Hepatocyte (in vitro differentiated cells): ENCODE measurements around the gene TYSND1. TPM values are rescaled to one million over a fixed set of nuclear protein-coding genes. Genes with fewer than 3 reads are reported as not detected.
"Not testable (repeated sequence)": the region's sequence is repeated elsewhere in the genome, so short reads cannot be mapped to it uniquely, and the experiment has no call there.

Source experiments
- DNase-seq: peaks from one replicate; pipeline ENCODE4 v3.0.0-alpha.2; 2016; ENCODE audit warnings: low spot score
- H2AFZ ChIP-seq: fragments of 200-600 bp; sonication (generic); 2 replicates; pipeline ENCODE4 v1.6.0; 2016; ENCODE audit warnings: antibody characterized with exemption, mild to moderate bottlenecking
- H3K27ac ChIP-seq: fragments of 200-600 bp; sonication (generic); 2 replicates; pipeline ENCODE4 v1.5.1; 2016; ENCODE audit warnings: mild to moderate bottlenecking
- H3K27me3 ChIP-seq: fragments of 200-600 bp; sonication (generic); 2 replicates; pipeline ENCODE4 v1.6.1; 2016
- H3K36me3 ChIP-seq: fragments of 200-600 bp; sonication (generic); replicated peaks from 2 replicates; pipeline ENCODE4 v1.5.1; 2016; ENCODE audit warnings: low read depth; ENCODE audit not compliant: insufficient read depth
- H3K4me1 ChIP-seq: fragments of 200-600 bp; sonication (generic); 2 replicates; pipeline ENCODE4 v1.5.1; 2016; ENCODE audit warnings: mild to moderate bottlenecking, moderate library complexity; ENCODE audit not compliant: insufficient read depth
- H3K4me2 ChIP-seq: fragments of 200-600 bp; sonication (generic); 2 replicates; pipeline ENCODE4 v1.6.0; 2016
- H3K4me3 ChIP-seq: fragments of 200-600 bp; sonication (generic); 2 replicates; pipeline ENCODE4 v1.5.1; 2016; ENCODE audit warnings: mild to moderate bottlenecking
- H3K79me2 ChIP-seq: fragments of 200-600 bp; sonication (generic); 2 replicates; pipeline ENCODE4 v1.6.0; 2017; ENCODE audit warnings: mild to moderate bottlenecking
- H3K9me2 ChIP-seq: fragments of 200-600 bp; sonication (generic); replicated peaks from 2 replicates; pipeline ENCODE4 v1.6.0; 2017; ENCODE audit warnings: mild to moderate bottlenecking; ENCODE audit not compliant: insufficient read depth
- H3K9me3 ChIP-seq: fragments of 200-600 bp; sonication (generic); 2 replicates; pipeline ENCODE4 v1.5.1; 2016; ENCODE audit warnings: low read depth, mild to moderate bottlenecking
- H4K20me1 ChIP-seq: fragments of 200-600 bp; sonication (generic); 2 replicates; pipeline ENCODE4 v1.6.0; 2016; ENCODE audit warnings: mild to moderate bottlenecking; ENCODE audit not compliant: insufficient read depth, poor library complexity, severe bottlenecking
- CTCF ChIP-seq: fragments of 200-600 bp; sonication (generic); IDR thresholded peaks from 2 replicates; pipeline ENCODE4 v1.5.1; 2016; ENCODE audit warnings: antibody characterized with exemption, mild to moderate bottlenecking; ENCODE audit not compliant: poor library complexity
- EZH2 ChIP-seq: fragments of 200-600 bp; sonication (generic); IDR thresholded peaks from 2 replicates; pipeline ENCODE4 v1.6.1; 2016; ENCODE audit warnings: antibody characterized with exemption, mild to moderate bottlenecking, borderline replicate concordance
- EZH2phosphoT487 ChIP-seq: fragments of 200-600 bp; sonication (generic); IDR thresholded peaks from one replicate; pipeline ENCODE4 v1.6.1; 2018; ENCODE audit warnings: antibody characterized with exemption, mild to moderate bottlenecking, low read depth, moderate library complexity; ENCODE audit not compliant: unreplicated experiment, severe bottlenecking
- WGBS: methylation state at CpG from one replicate; pipeline ENCODE4 v1.1.6; 2016; ENCODE audit warnings: low lambda C conversion rate; ENCODE audit errors: missing lambda C conversion rate; 5-methylcytosine and 5-hydroxymethylcytosine counted together
- polyA plus RNA-seq: library from polyadenylated mRNA; unstranded; fragments of >200 nt; fragmentation: Nextera tagmentation; extraction: Ambion mirVana; gene quantifications from 2 replicates; pipeline ENCODE4 v1.2.1, GENCODE V29; 2016
- total RNA-seq: library from RNA; depleted of rRNA; stranded (reverse); fragments of >200 nt; gene quantifications from 2 replicates; pipeline ENCODE4 v1.2.3, GENCODE V29; 2014

The TYSND1 gene
- total and polyA plus RNA-seq, 2 experiments from 2014 or later: 12.6 to 22.0 TPM

- H3K27me3 ChIP-seq: no peaks in the 10 kb centered on the region
- H2AFZ ChIP-seq: no peak overlapping the region
- no peak for TF ChIP-seq CTCF
- no peak for TF ChIP-seq EZH2phosphoT487
- no peak for TF ChIP-seq EZH2
- no peak overlapping the region for H3K4me3 ChIP-seq
- 52% methylated on average over 1 of the region's 1 CpG for WGBS
- H3K4me2 ChIP-seq: no peak overlapping the region
- H3K4me1 ChIP-seq: peaks cover 11% of the 10 kb centered on the region
- H3K9me2 ChIP-seq: no peaks in the 10 kb centered on the region
- H3K27ac ChIP-seq: no peak overlapping the region
- peaks cover 67% of the 10 kb centered on the region for H4K20me1 ChIP-seq
- DNase-seq: no peak
- H3K79me2 ChIP-seq: peaks cover 87% of the 10 kb centered on the region
- no peaks in the 10 kb centered on the region for H3K9me3 ChIP-seq
- peaks cover 2% of the 10 kb centered on the region for H3K36me3 ChIP-seq
Observed at GRCh38 chr10:70160798-70161197, 14.3 kb upstream of the TYSND1 start.

GRCh38 chr10:70159366-70159765 is 12.9 kb upstream of the TYSND1 start:
- DNase-seq: not testable (repeated sequence)
- H3K79me2 ChIP-seq: peaks cover 84% of the 10 kb centered on the region

GRCh38 chr10:70158113-70158512 is 11.6 kb upstream of the TYSND1 start:
- no peak overlapping the region for H3K4me2 ChIP-seq
- H4K20me1 ChIP-seq: peaks cover 49% of the 10 kb centered on the region
- peaks cover 84% of the 10 kb centered on the region for H3K79me2 ChIP-seq
- peaks cover 22% of the 10 kb centered on the region for H3K4me1 ChIP-seq
- no peaks in the 10 kb centered on the region for H3K27me3 ChIP-seq
- H3K36me3 ChIP-seq: peaks cover 3% of the 10 kb centered on the region
- no peaks in the 10 kb centered on the region for H3K9me3 ChIP-seq
- TF ChIP-seq CTCF (no peak), EZH2phosphoT487 (no peak), EZH2 (no peak)
- no peak overlapping the region for H2AFZ ChIP-seq
- DNase-seq: no peak
- H3K4me3 ChIP-seq: no peak overlapping the region
- H3K9me2 ChIP-seq: no peaks in the 10 kb centered on the region
- 85% methylated on average over 2 of the region's 2 CpGs for WGBS
- H3K27ac ChIP-seq: no peak overlapping the region

More at GRCh38 chr10:70159366-70159765, 12.9 kb upstream of the TYSND1 start:
- not testable (repeated sequence) for H3K36me3 ChIP-seq, H3K27ac ChIP-seq, H3K4me2 ChIP-seq, H2AFZ ChIP-seq, H3K9me2 ChIP-seq, H3K27me3 ChIP-seq, H3K4me3 ChIP-seq, H3K9me3 ChIP-seq
- WGBS: 67% methylated on average over 3 of the region's 3 CpGs
- Histone ChIP-seq H4K20me1 (peaks cover 58% of the 10 kb centered on the region), H3K4me1 (peaks cover 22% of the 10 kb centered on the region)

GRCh38 chr10:70155255-70155838 is 8.8 kb upstream of the TYSND1 start:
- H3K4me1 ChIP-seq: peaks cover 16% of the 10 kb centered on the region
- no peaks in the 10 kb centered on the region for H3K9me3 ChIP-seq
- no peak for TF ChIP-seq EZH2phosphoT487
- TF ChIP-seq CTCF: no peak
- no peak for TF ChIP-seq EZH2
- no peak for DNase-seq
- peak overlapping the region; percentile 12 for H3K4me2 ChIP-seq
- H3K27me3 ChIP-seq: no peaks in the 10 kb centered on the region
- H3K79me2 ChIP-seq: peaks cover 83% of the 10 kb centered on the region
- peaks cover 9% of the 10 kb centered on the region for H3K36me3 ChIP-seq
- no peak overlapping the region for H3K4me3 ChIP-seq
- H3K27ac ChIP-seq: peak overlapping the region; percentile 23
- no peaks in the 10 kb centered on the region for H3K9me2 ChIP-seq
- peaks cover 34% of the 10 kb centered on the region for H4K20me1 ChIP-seq
- WGBS: 67% methylated on average over 3 of the region's 3 CpGs
- H2AFZ ChIP-seq: no peak overlapping the region
